BLaER1 treated with 17β-estradiol and CSF1 and Interleukin-3, amounts not matched to agents 10 nM and 100 nM (cell line): ENCODE measurements around the gene CD109.
"Not testable (repeated sequence)": the region's sequence is repeated elsewhere in the genome, so short reads cannot be mapped to it uniquely, and the experiment has no call there.

Source experiments
- H3K27ac ChIP-seq, 11 experiments: shearing (Covaris generic); formaldehyde crosslinking; 2 replicates each; pipeline ENCODE4 v1.8.1; 2022
- H3K27me3 ChIP-seq, 11 experiments: shearing (Covaris generic); formaldehyde crosslinking; 2 replicates each; pipeline ENCODE4 v1.8.1; 2022
- H3K36me3 ChIP-seq, 11 experiments: shearing (Covaris generic); formaldehyde crosslinking; 2 replicates each; pipeline ENCODE4 v1.8.1; 2022
- H3K4me1 ChIP-seq, 10 experiments: shearing (Covaris generic); formaldehyde crosslinking; 2 replicates each; pipeline ENCODE4 v1.8.1; 2022
- H3K4me2 ChIP-seq, 11 experiments: shearing (Covaris generic); formaldehyde crosslinking; 2 replicates each; pipeline ENCODE4 v1.8.1; 2022
- H3K4me3 ChIP-seq, 10 experiments: shearing (Covaris generic); formaldehyde crosslinking; 2 replicates each; pipeline ENCODE4 v1.8.1; 2022
- H3K9ac ChIP-seq, 11 experiments: shearing (Covaris generic); formaldehyde crosslinking; 2 replicates each; pipeline ENCODE4 v1.8.1; 2022
- H3K9me3 ChIP-seq, 11 experiments: shearing (Covaris generic); formaldehyde crosslinking; replicated peaks in 1 of 11; 2 replicates each; pipeline ENCODE4 v1.8.1; 2022
- H4K20me1 ChIP-seq, 11 experiments: shearing (Covaris generic); formaldehyde crosslinking; 2 replicates each; pipeline ENCODE4 v1.8.1; 2022
- Cebpa-rat ChIP-seq, 11 experiments: shearing (Covaris generic); IDR thresholded peaks; 2 replicates each; pipeline ENCODE4 v1.8.1; 2022

The CD109 gene

GRCh38 chr6:73680289-73680918, 15.6 kb upstream of the CD109 start:
- H3K4me3 ChIP-seq = no peak overlapping the region
- no peak overlapping the region for H3K4me2 ChIP-seq
- no peak for TF ChIP-seq Cebpa-rat (IDR thresholded peaks at IDR 0.05)
- H3K9me3 ChIP-seq = peaks cover 20 to 37% (median 27%) of the 10 kb centered on the region in 11 experiments
- no peaks in the 10 kb centered on the region for H4K20me1 ChIP-seq
- no peaks in the 10 kb centered on the region; a peak in 1 of 20 replicates for H3K4me1 ChIP-seq
- H3K27me3 ChIP-seq = no peaks in the 10 kb centered on the region
- no peak overlapping the region for H3K27ac ChIP-seq
- no peak overlapping the region for H3K9ac ChIP-seq
- no peaks in the 10 kb centered on the region for H3K36me3 ChIP-seq

DNA sequence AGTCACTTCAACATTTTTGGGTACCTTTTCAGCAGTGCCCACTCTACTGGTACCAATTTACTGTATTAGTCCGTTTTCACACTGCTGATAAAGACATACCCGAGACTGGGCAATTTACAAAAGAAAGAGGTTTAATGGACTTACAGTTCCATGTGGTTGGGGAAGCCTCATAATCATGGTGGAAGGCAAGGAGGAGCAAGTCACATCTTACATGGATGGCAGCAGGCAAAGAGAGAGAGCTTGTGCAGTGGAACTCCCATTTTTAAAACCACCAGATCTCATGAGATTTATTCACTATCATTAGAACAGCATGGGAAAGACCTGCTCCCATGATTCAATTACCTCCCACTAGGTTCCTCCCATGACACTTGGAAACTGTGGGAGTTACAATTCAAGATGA, 12.4 kb upstream of the CD109 start:
- not testable (repeated sequence) for H3K4me1 ChIP-seq, H4K20me1 ChIP-seq, H3K4me3 ChIP-seq, H3K36me3 ChIP-seq, H3K27ac ChIP-seq, H3K4me2 ChIP-seq, H3K27me3 ChIP-seq, H3K9ac ChIP-seq
- H3K9me3 ChIP-seq = peaks cover 20 to 37% (median 27%) of the 10 kb centered on the region in 11 experiments

DNA sequence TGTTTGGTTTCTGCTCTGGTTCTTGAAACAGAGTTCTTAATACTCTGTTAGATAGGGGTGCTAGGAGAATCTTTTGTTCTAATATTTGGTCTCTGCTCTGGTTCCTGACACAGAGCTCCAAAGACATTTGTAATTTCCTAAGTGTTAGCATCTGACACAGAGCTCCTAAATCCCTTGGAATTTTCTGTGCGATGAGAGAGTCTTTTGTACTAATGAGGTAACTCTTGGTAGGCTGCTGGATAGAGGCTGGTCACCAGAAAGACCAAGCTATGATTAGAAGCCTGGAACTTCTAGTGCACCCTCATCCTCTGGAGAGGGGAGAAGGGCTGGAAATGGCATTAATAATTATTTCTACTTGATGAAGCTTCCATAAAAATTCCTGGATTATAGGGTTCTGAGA, 7.7 kb upstream of the CD109 start:
- Histone ChIP-seq H3K27me3 (peaks cover 0 to under 1% (median 0%) of the 10 kb centered on the region in 11 experiments; a peak in 2 of 22 replicates), H3K36me3 (no peaks in the 10 kb centered on the region), H3K4me2 (no peak overlapping the region), H3K9me3 (peaks cover 9 to 21% (median 14%) of the 10 kb centered on the region in 11 experiments), H3K27ac (no peak overlapping the region), H3K4me3 (no peak overlapping the region), H4K20me1 (no peaks in the 10 kb centered on the region), H3K9ac (no peak overlapping the region), H3K4me1 (peaks cover 0 to 9% (median 0%) of the 10 kb centered on the region in 10 experiments; a peak in 3 of 20 replicates)
- TF ChIP-seq Cebpa-rat (IDR thresholded peaks at IDR 0.05) = no peak

- no peak for TF ChIP-seq Cebpa-rat (IDR thresholded peaks at IDR 0.05)
- H3K27ac ChIP-seq = no peak overlapping the region
- no peak overlapping the region for H3K4me3 ChIP-seq
Observed at GRCh38 chr6:73690056-73690455, 5.9 kb upstream of the CD109 start.

DNA sequence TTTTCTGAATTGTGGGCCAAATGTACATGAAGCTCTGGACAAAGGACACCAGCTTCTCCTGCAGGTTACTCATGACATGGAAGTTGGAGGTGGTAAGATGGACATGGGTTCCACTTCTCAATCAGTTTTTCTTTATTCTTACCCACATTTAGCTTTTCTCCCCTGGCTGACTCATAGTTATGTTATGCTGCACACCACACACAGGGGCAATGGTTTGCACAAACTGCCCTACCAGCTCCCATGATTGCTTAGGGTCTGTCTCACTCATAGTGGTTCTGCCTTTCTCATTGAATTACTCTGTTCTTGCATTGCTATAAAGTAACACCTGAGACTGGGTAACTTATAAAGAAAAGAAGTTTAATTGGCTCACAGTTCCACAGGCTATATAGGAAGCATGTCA, 4.5 kb upstream of the CD109 start:
- no peak overlapping the region for H3K9ac ChIP-seq
- no peaks in the 10 kb centered on the region; a peak in 1 of 22 replicates for H4K20me1 ChIP-seq
- no peak for TF ChIP-seq Cebpa-rat (IDR thresholded peaks at IDR 0.05)
- peaks cover 21 to 32% (median 29%) of the 10 kb centered on the region in 11 experiments for H3K27me3 ChIP-seq
- peaks cover 8 to 27% (median 11%) of the 10 kb centered on the region in 10 experiments for H3K4me1 ChIP-seq
- peaks cover 0 to 13% (median 0%) of the 10 kb centered on the region in 11 experiments; a peak in 4 of 22 replicates for H3K9me3 ChIP-seq
- H3K4me3 ChIP-seq = no peak overlapping the region
- no peak overlapping the region for H3K4me2 ChIP-seq
- no peak overlapping the region for H3K27ac ChIP-seq
- no peaks in the 10 kb centered on the region for H3K36me3 ChIP-seq

More at GRCh38 chr6:73690056-73690455, 5.9 kb upstream of the CD109 start:
- peaks cover 0 to 13% (median 0%) of the 10 kb centered on the region in 10 experiments; a peak in 5 of 20 replicates for H3K4me1 ChIP-seq
- H3K4me2 ChIP-seq = peak overlapping the region in 2 of 11 experiments; percentile 30 to 31; a peak in 1 of 22 replicates
- no peak overlapping the region for H3K9ac ChIP-seq
- H3K27me3 ChIP-seq = peaks cover 7 to 18% (median 14%) of the 10 kb centered on the region in 11 experiments
- H3K9me3 ChIP-seq = peaks cover 0 to 13% (median under 1%) of the 10 kb centered on the region in 11 experiments; a peak in 4 of 22 replicates
- no peaks in the 10 kb centered on the region for H4K20me1 ChIP-seq
- no peaks in the 10 kb centered on the region for H3K36me3 ChIP-seq

DNA sequence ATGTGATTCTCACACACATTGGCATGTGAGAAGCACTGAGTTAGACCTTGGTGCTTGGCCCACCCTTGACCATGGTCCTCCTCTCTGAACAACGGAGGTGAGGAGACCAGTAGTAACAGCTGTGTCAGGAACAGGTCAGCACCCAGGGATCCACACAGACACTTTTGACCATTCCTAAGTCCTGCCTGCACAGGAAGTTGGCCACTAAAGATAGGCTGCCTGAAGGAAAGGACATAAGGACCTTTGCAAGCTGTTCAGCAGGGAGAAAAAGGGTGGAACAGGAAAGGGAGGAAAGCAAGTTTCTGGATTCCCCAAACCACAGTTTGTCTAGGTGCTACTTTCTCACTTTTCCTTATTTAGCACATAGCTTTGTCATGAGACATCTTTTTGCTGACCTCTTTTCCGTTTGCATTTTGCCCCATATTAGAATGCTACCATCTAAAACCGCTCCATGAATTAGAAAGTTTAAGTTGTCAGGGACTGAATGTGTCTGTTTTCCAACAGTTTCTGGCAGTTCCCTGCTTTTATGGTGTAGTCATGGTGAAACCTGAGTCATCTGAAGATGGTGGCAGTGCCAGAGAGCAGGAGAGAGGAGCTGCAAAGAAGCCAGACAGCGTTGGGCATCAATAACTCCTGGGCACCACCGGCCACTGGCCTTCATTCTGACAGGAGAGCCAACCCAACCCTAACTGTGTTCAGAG, 1.1 kb upstream of the CD109 start:
- no peak for TF ChIP-seq Cebpa-rat (IDR thresholded peaks at IDR 0.05)
- H3K27ac ChIP-seq = no peak overlapping the region

DNA sequence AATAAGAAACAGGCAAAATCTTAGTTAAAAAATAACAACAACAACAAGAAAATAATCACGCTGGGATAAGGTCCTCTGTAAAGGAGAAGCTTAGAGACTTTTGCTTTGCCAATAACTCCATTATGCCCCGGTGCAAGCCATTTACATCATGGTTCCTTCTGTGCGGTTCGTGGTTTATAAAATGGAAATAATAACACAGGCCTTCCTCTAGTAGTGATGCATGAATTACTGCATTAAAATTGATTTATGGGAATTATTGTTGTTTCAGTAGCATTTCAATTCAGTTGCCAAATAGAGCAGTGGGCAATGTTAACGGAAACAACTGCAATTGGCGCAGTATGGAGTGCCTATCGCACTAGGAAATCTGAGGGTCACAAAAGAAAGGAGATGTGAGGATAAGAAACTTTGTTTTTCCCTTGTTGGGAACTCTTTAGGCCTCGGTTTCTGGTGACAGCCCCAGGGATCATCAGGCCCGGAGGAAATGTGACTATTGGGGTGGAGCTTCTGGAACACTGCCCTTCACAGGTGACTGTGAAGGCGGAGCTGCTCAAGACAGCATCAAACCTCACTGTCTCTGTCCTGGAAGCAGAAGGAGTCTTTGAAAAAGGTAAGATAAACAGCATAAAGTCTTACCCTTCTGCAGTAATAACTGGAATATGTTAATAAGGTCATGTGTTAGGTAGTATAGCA, 1.1 kb downstream of the CD109 start:
- H3K36me3 ChIP-seq = no peaks in the 10 kb centered on the region
- H4K20me1 ChIP-seq = no peaks in the 10 kb centered on the region; a peak in 1 of 22 replicates
- peak overlapping the region in 2 of 11 experiments; percentile 92 to 98; a peak in 3 of 22 replicates for H3K4me2 ChIP-seq
- H3K27me3 ChIP-seq = peaks cover 36 to 51% (median 45%) of the 10 kb centered on the region in 11 experiments
- TF ChIP-seq Cebpa-rat (IDR thresholded peaks at IDR 0.05) = no peak
- no peak overlapping the region for H3K4me3 ChIP-seq
- peaks cover 0 to 18% (median 4%) of the 10 kb centered on the region in 11 experiments; a peak in 5 of 22 replicates for H3K9me3 ChIP-seq
- no peak overlapping the region for H3K9ac ChIP-seq
- H3K4me1 ChIP-seq = peaks cover 9 to 26% (median 12%) of the 10 kb centered on the region in 10 experiments
- no peak overlapping the region for H3K27ac ChIP-seq

More for the DNA sequence above, 1.1 kb upstream of the CD109 start:
- Histone ChIP-seq H3K4me2 (peak overlapping the region in 3 of 11 experiments; percentile 92 to 98 (median 94); a peak in 5 of 22 replicates), H3K9me3 (peaks cover 0 to 18% (median 4%) of the 10 kb centered on the region in 11 experiments; a peak in 5 of 22 replicates), H3K4me3 (0 out of 20 replicates have a peak overlapping the region, but pooled peaks of 1 of the 10 experiments have one; percentile 55), H3K9ac (no peak overlapping the region), H3K4me1 (peaks cover 9 to 33% (median 12%) of the 10 kb centered on the region in 10 experiments), H3K36me3 (no peaks in the 10 kb centered on the region), H4K20me1 (no peaks in the 10 kb centered on the region; a peak in 1 of 22 replicates), H3K27me3 (peaks cover 36 to 51% (median 45%) of the 10 kb centered on the region in 11 experiments)

- no peak for TF ChIP-seq Cebpa-rat (IDR thresholded peaks at IDR 0.05)
- H3K4me2 ChIP-seq = no peak overlapping the region
- H3K27ac ChIP-seq = no peak overlapping the region
- H3K27me3 ChIP-seq = peaks cover 30 to 35% (median 33%) of the 10 kb centered on the region in 11 experiments
- no peak overlapping the region for H3K9ac ChIP-seq
- no peaks in the 10 kb centered on the region for H3K36me3 ChIP-seq
- no peaks in the 10 kb centered on the region; a peak in 1 of 22 replicates for H4K20me1 ChIP-seq
- H3K4me3 ChIP-seq = no peak overlapping the region
- H3K9me3 ChIP-seq = peaks cover 0 to 12% (median 0%) of the 10 kb centered on the region in 11 experiments; a peak in 3 of 22 replicates
- peaks cover 9 to 37% (median 12%) of the 10 kb centered on the region in 10 experiments for H3K4me1 ChIP-seq
Observed at GRCh38 chr6:73699676-73700459, 3.9 kb downstream of the CD109 start.
